ENCODE measurements around the gene INPP4A. TPM values are rescaled to one million over a fixed set of nuclear protein-coding genes. Genes with fewer than 3 reads are reported as not detected.

INPP4A gene
- polyA plus RNA-seq, 1 of the 3 experiments (the other 2 are of a cell fraction) = 15.0 TPM

DNA sequence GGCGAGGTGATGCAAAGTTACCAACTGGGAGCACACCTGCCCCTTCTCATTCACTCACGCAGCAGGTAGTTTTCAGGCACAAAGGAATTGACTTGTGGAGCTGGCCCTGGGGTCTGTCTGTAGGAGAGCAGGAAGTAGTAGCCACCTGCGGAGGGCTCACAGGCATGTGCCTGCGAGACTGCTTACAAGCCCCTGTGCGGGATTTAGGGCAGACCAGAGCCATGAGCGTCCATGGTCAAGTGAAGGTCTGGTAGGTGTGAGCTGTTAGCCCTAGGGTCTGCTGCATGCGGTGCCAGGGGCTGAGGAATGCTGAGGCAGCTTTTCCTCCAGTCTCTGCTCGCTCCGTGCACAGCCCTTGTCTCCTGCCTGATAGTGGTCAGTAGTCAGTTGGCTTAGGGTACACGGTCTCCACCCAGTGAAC lies 18.9 kb downstream of the INPP4A start (continued):
- TF ChIP-seq, protein P1, sequence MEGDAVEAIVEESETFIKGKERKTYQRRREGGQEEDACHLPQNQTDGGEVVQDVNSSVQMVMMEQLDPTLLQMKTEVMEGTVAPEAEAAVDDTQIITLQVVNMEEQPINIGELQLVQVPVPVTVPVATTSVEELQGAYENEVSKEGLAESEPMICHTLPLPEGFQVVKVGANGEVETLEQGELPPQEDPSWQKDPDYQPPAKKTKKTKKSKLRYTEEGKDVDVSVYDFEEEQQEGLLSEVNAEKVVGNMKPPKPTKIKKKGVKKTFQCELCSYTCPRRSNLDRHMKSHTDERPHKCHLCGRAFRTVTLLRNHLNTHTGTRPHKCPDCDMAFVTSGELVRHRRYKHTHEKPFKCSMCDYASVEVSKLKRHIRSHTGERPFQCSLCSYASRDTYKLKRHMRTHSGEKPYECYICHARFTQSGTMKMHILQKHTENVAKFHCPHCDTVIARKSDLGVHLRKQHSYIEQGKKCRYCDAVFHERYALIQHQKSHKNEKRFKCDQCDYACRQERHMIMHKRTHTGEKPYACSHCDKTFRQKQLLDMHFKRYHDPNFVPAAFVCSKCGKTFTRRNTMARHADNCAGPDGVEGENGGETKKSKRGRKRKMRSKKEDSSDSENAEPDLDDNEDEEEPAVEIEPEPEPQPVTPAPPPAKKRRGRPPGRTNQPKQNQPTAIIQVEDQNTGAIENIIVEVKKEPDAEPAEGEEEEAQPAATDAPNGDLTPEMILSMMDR (IDR thresholded peaks at IDR 0.05) = no peak
- TF ChIP-seq NFIC (IDR thresholded peaks at IDR 0.05; ENCODE audit: borderline replicate concordance) = no peak
- TF ChIP-seq EZH2phosphoT487 (IDR thresholded peaks at IDR 0.05; ENCODE audit: borderline replicate concordance, low read depth) = no peak
- TF ChIP-seq, protein P2, sequence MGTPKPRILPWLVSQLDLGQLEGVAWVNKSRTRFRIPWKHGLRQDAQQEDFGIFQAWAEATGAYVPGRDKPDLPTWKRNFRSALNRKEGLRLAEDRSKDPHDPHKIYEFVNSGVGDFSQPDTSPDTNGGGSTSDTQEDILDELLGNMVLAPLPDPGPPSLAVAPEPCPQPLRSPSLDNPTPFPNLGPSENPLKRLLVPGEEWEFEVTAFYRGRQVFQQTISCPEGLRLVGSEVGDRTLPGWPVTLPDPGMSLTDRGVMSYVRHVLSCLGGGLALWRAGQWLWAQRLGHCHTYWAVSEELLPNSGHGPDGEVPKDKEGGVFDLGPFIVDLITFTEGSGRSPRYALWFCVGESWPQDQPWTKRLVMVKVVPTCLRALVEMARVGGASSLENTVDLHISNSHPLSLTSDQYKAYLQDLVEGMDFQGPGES (IDR thresholded peaks at IDR 0.05; ENCODE audit: low read depth, low read length) = no peak
- no peak for TF ChIP-seq RCOR1 (IDR thresholded peaks at IDR 0.05; ENCODE audit: low read length)
- no peak for TF ChIP-seq RFX5 (IDR thresholded peaks at IDR 0.05; ENCODE audit: low read length)

DNA sequence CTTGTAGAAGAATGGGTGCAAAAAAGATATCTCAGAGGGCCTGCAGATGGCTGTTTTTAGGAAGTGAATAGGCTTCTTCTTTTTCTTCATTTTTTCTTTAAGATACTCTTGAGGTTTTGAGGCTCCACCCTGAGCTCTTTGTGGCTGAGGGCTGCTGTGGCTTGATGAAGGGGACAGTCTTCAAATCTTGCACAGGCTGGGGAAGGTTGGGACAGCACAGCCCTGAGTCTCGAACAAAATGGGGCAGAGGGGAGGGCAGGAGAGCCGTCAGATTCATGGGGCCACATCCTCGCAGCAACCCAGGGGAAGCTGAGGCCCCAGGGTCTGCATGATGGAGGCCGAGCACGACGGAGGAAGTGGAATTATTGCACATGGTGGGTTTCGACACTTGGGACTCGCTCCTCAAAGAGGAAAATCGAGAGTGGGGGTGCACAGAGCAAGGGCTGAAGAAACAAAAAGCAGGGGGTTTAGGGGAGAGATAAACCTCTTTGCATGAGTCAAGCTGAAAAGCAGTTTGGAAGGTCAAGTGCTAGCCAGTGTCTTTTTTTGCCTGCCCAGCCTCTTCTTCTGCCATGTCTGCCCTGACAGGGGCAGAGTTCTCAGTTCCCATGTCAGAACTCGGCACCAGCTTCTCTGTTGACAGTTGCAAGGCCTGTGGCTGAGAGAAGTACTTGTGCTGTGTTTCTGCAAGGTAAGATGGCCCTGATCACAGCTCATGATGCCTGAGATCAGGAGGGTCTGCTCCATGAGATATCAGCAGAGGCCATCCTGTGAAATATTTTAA lies 19.5 kb downstream of the INPP4A start:
- WGBS (ENCODE audit: low lambda C conversion rate) = 90% methylated on average over 10 of the region's 10 CpGs
- Histone ChIP-seq H3K4me2 (no peak overlapping the region), H4K20me1 (ENCODE audit: insufficient read depth) (peaks cover 3% of the 10 kb centered on the region; the same call in 1 of the 2 replicates), H3K27me3 (ENCODE audit: insufficient read depth) (no peaks in the 10 kb centered on the region), H3K4me3 (ENCODE audit: low read depth in 2 of 2, low read length in 1 of 2) (no peak overlapping the region), H3K9ac (no peak overlapping the region), H3K9me2 (no peaks in the 10 kb centered on the region), H2AFZ (ENCODE audit: low read depth) (no peak overlapping the region), H3K9me3 (no peaks in the 10 kb centered on the region), H3K27ac (ENCODE audit: low read depth in 2 of 2, low read length in 1 of 2) (0 out of 4 replicates have a peak overlapping the region, but pooled peaks of 1 of the 2 experiments have one; percentile 52), H3K79me2 (ENCODE audit: insufficient read depth) (peaks cover 44% of the 10 kb centered on the region), H3K36me3 (replicated peaks in 1 of 2; ENCODE audit: control insufficient read depth in 1 of 2, insufficient read depth in 2 of 2, low read length in 1 of 2) (no peaks in the 10 kb centered on the region), H3K4me1 (ENCODE audit: control insufficient read depth in 1 of 2, insufficient read depth in 2 of 2, low read depth in 1 of 2, low read length in 1 of 2) (peaks cover 18 to 53% of the 10 kb centered on the region in 2 experiments; a peak in 3 of 4 replicates), H3F3A (replicated peaks; ENCODE audit: insufficient read depth) (no peaks in the 10 kb centered on the region)
- no peak for DNase-seq
- POLR2A ChIA-PET = interaction anchor here (1.0 kb wide), 1 partner anchor 16 kb away, joined by 3 read pairs; no protein-coding TSS in a partner anchor
- CTCF ChIA-PET = interaction anchor here (0.8 to 1.3 kb wide), 8 partner anchors 13 to 138 kb away, joined by 3 to 4 read pairs (median 4); no protein-coding TSS in a partner anchor
- no peak for TF ChIP-seq SMC3 (IDR thresholded peaks at IDR 0.05; ENCODE audit: low read depth, low read length)
- TF ChIP-seq, protein P3, sequence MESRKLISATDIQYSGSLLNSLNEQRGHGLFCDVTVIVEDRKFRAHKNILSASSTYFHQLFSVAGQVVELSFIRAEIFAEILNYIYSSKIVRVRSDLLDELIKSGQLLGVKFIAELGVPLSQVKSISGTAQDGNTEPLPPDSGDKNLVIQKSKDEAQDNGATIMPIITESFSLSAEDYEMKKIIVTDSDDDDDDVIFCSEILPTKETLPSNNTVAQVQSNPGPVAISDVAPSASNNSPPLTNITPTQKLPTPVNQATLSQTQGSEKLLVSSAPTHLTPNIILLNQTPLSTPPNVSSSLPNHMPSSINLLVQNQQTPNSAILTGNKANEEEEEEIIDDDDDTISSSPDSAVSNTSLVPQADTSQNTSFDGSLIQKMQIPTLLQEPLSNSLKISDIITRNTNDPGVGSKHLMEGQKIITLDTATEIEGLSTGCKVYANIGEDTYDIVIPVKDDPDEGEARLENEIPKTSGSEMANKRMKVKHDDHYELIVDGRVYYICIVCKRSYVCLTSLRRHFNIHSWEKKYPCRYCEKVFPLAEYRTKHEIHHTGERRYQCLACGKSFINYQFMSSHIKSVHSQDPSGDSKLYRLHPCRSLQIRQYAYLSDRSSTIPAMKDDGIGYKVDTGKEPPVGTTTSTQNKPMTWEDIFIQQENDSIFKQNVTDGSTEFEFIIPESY (IDR thresholded peaks at IDR 0.05; ENCODE audit: borderline replicate concordance, low read depth) = no peak
- no peak for TF ChIP-seq ELF1 (IDR thresholded peaks at IDR 0.05)
- no peak for TF ChIP-seq RCOR1 (IDR thresholded peaks at IDR 0.05; ENCODE audit: low read length)
- no peak for TF ChIP-seq FOXJ3 (CRISPR knock-in tag; IDR thresholded peaks at IDR 0.05)
- TF ChIP-seq TCF12 (IDR thresholded peaks at IDR 0.05) = no peak
- TF ChIP-seq TAF1 (IDR thresholded peaks at IDR 0.05; ENCODE audit: borderline replicate concordance, low read depth, low read length) = no peak
- TF ChIP-seq, protein P1 (IDR thresholded peaks at IDR 0.05) = no peak
- TF ChIP-seq NFIC (IDR thresholded peaks at IDR 0.05; ENCODE audit: borderline replicate concordance) = no peak
- TF ChIP-seq CHD2 (IDR thresholded peaks at IDR 0.05; ENCODE audit: low read length, partially characterized antibody) = no peak
- TF ChIP-seq, protein P4, sequence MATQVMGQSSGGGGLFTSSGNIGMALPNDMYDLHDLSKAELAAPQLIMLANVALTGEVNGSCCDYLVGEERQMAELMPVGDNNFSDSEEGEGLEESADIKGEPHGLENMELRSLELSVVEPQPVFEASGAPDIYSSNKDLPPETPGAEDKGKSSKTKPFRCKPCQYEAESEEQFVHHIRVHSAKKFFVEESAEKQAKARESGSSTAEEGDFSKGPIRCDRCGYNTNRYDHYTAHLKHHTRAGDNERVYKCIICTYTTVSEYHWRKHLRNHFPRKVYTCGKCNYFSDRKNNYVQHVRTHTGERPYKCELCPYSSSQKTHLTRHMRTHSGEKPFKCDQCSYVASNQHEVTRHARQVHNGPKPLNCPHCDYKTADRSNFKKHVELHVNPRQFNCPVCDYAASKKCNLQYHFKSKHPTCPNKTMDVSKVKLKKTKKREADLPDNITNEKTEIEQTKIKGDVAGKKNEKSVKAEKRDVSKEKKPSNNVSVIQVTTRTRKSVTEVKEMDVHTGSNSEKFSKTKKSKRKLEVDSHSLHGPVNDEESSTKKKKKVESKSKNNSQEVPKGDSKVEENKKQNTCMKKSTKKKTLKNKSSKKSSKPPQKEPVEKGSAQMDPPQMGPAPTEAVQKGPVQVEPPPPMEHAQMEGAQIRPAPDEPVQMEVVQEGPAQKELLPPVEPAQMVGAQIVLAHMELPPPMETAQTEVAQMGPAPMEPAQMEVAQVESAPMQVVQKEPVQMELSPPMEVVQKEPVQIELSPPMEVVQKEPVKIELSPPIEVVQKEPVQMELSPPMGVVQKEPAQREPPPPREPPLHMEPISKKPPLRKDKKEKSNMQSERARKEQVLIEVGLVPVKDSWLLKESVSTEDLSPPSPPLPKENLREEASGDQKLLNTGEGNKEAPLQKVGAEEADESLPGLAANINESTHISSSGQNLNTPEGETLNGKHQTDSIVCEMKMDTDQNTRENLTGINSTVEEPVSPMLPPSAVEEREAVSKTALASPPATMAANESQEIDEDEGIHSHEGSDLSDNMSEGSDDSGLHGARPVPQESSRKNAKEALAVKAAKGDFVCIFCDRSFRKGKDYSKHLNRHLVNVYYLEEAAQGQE (IDR thresholded peaks at IDR 0.05; ENCODE audit: low read depth, low read length) = no peak
- no peak for TF ChIP-seq MEF2A (IDR thresholded peaks at IDR 0.05; ENCODE audit: borderline replicate concordance, low read depth)
- no peak for TF ChIP-seq YY1 (IDR thresholded peaks at IDR 0.05; ENCODE audit: low read depth)
- TF ChIP-seq, protein P5, sequence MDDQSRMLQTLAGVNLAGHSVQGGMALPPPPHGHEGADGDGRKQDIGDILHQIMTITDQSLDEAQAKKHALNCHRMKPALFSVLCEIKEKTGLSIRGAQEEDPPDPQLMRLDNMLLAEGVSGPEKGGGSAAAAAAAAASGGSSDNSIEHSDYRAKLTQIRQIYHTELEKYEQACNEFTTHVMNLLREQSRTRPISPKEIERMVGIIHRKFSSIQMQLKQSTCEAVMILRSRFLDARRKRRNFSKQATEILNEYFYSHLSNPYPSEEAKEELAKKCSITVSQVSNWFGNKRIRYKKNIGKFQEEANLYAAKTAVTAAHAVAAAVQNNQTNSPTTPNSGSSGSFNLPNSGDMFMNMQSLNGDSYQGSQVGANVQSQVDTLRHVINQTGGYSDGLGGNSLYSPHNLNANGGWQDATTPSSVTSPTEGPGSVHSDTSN (IDR thresholded peaks at IDR 0.05) = no peak

Data from SK-N-SH (cell line).